ENCODE results near the gene CES4A.

DNA sequence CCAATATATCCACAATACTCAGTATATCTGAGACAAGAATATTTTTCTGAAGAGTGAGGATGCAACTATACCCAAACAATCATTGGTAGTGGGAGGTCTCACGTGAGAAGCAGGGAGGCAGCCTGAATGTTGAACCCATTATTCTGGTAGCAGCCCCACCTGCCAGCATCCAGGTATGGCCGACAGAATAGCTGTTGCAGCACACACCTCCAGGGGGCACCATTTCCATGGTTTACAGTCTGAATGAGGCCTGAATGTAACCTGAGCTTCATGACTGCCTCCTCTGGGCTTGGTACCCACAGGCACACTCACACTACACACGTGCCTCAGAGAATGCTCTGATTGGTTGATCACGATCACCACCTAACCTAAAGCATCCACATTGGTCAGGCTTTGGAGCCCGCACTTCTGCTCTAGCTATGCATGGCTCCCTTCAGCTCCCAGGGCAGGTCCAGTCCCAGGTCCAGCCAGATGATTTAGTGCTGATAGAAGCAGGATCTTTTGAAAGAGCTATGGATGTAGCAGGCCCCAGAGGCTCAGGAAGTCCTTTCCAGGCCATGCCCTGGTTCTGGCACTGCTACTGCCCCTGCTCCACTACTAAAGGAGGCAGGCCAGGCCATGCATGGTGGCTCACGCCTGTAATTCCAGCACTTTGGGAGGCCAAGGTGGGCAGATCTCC is 29.6 kb downstream of the CES4A start:
- TF ChIP-seq ZNF8 (CRISPR knock-in tag; IDR thresholded peaks at IDR 0.05): no peak
- no peak for TF ChIP-seq RARB (CRISPR knock-in tag; IDR thresholded peaks at IDR 0.05)
- TF ChIP-seq, protein P1, sequence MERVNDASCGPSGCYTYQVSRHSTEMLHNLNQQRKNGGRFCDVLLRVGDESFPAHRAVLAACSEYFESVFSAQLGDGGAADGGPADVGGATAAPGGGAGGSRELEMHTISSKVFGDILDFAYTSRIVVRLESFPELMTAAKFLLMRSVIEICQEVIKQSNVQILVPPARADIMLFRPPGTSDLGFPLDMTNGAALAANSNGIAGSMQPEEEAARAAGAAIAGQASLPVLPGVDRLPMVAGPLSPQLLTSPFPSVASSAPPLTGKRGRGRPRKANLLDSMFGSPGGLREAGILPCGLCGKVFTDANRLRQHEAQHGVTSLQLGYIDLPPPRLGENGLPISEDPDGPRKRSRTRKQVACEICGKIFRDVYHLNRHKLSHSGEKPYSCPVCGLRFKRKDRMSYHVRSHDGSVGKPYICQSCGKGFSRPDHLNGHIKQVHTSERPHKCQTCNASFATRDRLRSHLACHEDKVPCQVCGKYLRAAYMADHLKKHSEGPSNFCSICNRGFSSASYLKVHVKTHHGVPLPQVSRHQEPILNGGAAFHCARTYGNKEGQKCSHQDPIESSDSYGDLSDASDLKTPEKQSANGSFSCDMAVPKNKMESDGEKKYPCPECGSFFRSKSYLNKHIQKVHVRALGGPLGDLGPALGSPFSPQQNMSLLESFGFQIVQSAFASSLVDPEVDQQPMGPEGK (CRISPR knock-in tag; IDR thresholded peaks at IDR 0.05; ENCODE audit: borderline replicate concordance): no peak
- no peak for TF ChIP-seq ARNTL (CRISPR knock-in tag; IDR thresholded peaks at IDR 0.05; ENCODE audit: borderline replicate concordance, low read depth)
- no peak for TF ChIP-seq ZFP30 (CRISPR knock-in tag; IDR thresholded peaks at IDR 0.05)
- TF ChIP-seq ZFP3 (CRISPR knock-in tag; IDR thresholded peaks at IDR 0.05): no peak
- no peak for TF ChIP-seq TCF4 (CRISPR knock-in tag; IDR thresholded peaks at IDR 0.05; ENCODE audit: borderline replicate concordance)
- no peak for TF ChIP-seq SNAI2 (CRISPR knock-in tag; IDR thresholded peaks at IDR 0.05)
- no peak for TF ChIP-seq TOX (CRISPR knock-in tag; IDR thresholded peaks at IDR 0.05; ENCODE audit: borderline replicate concordance)
- no peak for TF ChIP-seq BACH2 (CRISPR knock-in tag; IDR thresholded peaks at IDR 0.05; ENCODE audit: borderline replicate concordance)
- TF ChIP-seq CSDC2 (CRISPR knock-in tag; IDR thresholded peaks at IDR 0.05): no peak
